ENCODE results near the gene MGAT5. TPM values are rescaled to one million over a fixed set of nuclear protein-coding genes. Genes with fewer than 3 reads are reported as not detected.

MGAT5 gene
- total RNA-seq, 1 experiment from 2014 or later = 24.5 TPM

GRCh38 chr2:134301099-134301927 lies 47.4 kb downstream of the MGAT5 start:
- DNase-seq (ENCODE audit: low spot score) = no peak

- DNase-seq (ENCODE audit: low spot score) = no peak
These were observed 48.0 kb downstream of the MGAT5 start for GRCh38 chr2:134301928-134302260.

GRCh38 chr2:134304394-134305108 lies 50.7 kb downstream of the MGAT5 start:
- no peak for DNase-seq (ENCODE audit: low spot score)

GRCh38 chr2:134305109-134305491 lies 51.2 kb downstream of the MGAT5 start:
- DNase-seq (ENCODE audit: low spot score) = no peak

GRCh38 chr2:134306521-134306920 lies 52.6 kb downstream of the MGAT5 start:
- DNase-seq (ENCODE audit: low spot score) = no peak

- no peak for DNase-seq (ENCODE audit: low spot score)
These were observed 53.5 kb downstream of the MGAT5 start for GRCh38 chr2:134307334-134307733.

GRCh38 chr2:134308474-134309385 lies 54.9 kb downstream of the MGAT5 start:
- no peak for DNase-seq (ENCODE audit: low spot score)

- no peak for DNase-seq (ENCODE audit: low spot score)
These were observed 56.5 kb downstream of the MGAT5 start for GRCh38 chr2:134310107-134311079.

- DNase-seq (ENCODE audit: low spot score) = no peak
These were observed 58.6 kb downstream of the MGAT5 start for GRCh38 chr2:134312482-134312881.

GRCh38 chr2:134314202-134314601 lies 60.3 kb downstream of the MGAT5 start:
- DNase-seq (ENCODE audit: low spot score) = no peak

- no peak for DNase-seq (ENCODE audit: low spot score)
These were observed 61.0 kb downstream of the MGAT5 start for GRCh38 chr2:134314681-134315368.

- DNase-seq (ENCODE audit: low spot score) = no peak
These were observed 61.6 kb downstream of the MGAT5 start for GRCh38 chr2:134315471-134315870.

- no peak for DNase-seq (ENCODE audit: low spot score)
These were observed 65.9 kb downstream of the MGAT5 start for GRCh38 chr2:134319596-134320254.

- DNase-seq (ENCODE audit: low spot score) = no peak
These were observed 67.1 kb downstream of the MGAT5 start for GRCh38 chr2:134320930-134321329.

- no peak for DNase-seq (ENCODE audit: low spot score)
These were observed 69.9 kb downstream of the MGAT5 start for GRCh38 chr2:134323777-134324176.

GRCh38 chr2:134324430-134324829 lies 70.6 kb downstream of the MGAT5 start:
- DNase-seq (ENCODE audit: low spot score) = no peak

- DNase-seq (ENCODE audit: low spot score) = no peak
These were observed 71.1 kb downstream of the MGAT5 start for GRCh38 chr2:134324947-134325346.

GRCh38 chr2:134325696-134326095 lies 71.8 kb downstream of the MGAT5 start:
- no peak for DNase-seq (ENCODE audit: low spot score)

- no peak for DNase-seq (ENCODE audit: low spot score)
These were observed 73.5 kb downstream of the MGAT5 start for GRCh38 chr2:134327367-134327766.

GRCh38 chr2:134331081-134331480 lies 77.2 kb downstream of the MGAT5 start:
- DNase-seq (ENCODE audit: low spot score) = no peak
